HEK293 (cell line): ENCODE measurements around the gene TAS2R40.

Experiments used
- ZNF140 ChIP-seq: fragments of 450-650 bp; formaldehyde crosslinking; IDR thresholded peaks from 2 replicates; pipeline ENCODE4 v1.5.1; 2016; ENCODE audit warnings: missing biosample characterization, missing genetic modification characterization
- ZNF23 ChIP-seq: fragments of 450-650 bp; formaldehyde crosslinking; IDR thresholded peaks from 2 replicates; pipeline ENCODE4 v1.5.1; 2016; ENCODE audit warnings: missing biosample characterization, missing genetic modification characterization, borderline replicate concordance
- ZNF341 ChIP-seq: fragments of 450-650 bp; formaldehyde crosslinking; IDR thresholded peaks from 2 replicates; pipeline ENCODE4; 2016; ENCODE audit warnings: low read depth, missing biosample characterization, missing genetic modification characterization
- ZNF571 ChIP-seq: fragments of 450-650 bp; formaldehyde crosslinking; IDR thresholded peaks from 2 replicates; pipeline ENCODE4 v1.5.0; 2017; ENCODE audit warnings: missing biosample characterization, missing genetic modification characterization
- ZSCAN5A ChIP-seq: fragments of 450-650 bp; formaldehyde crosslinking; IDR thresholded peaks from 2 replicates; pipeline ENCODE4 v1.5.1; 2016; ENCODE audit warnings: missing biosample characterization, missing genetic modification characterization
- TF ChIP-seq, protein P1 (sequence below): fragments of 450-650 bp; formaldehyde crosslinking; IDR thresholded peaks from 2 replicates; pipeline ENCODE4 v1.5.1; 2016; ENCODE audit warnings: missing biosample characterization, missing genetic modification characterization, low read depth
- TF ChIP-seq, protein P2 (sequence below): fragments of 450-650 bp; formaldehyde crosslinking; IDR thresholded peaks from 2 replicates; pipeline ENCODE4 v1.5.1; 2016; ENCODE audit warnings: missing biosample characterization, missing genetic modification characterization

DNA sequence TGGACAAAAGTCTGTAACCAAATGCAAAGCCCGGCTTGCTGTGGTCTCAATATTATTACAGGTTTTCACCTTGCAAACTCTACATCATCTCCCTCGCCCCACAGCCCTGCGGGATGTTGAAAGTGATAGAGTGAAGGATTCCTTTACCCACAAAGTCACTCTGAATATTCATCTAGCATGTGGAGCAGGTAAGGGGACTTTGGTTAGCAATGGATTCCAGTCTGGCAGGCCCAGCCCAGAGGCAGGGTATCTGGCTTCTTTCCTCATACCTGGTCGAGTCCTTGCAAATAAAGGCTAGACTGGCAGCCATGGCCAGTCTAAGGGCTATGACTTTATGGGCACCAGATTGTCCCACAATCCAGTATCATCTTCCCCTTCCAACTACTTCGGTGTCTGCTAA, 3.2 kb downstream of the TAS2R40 start:
- TF ChIP-seq ZNF140 (no peak), ZNF341 (tag by site-specific recombination) (no peak), ZNF571 (no peak), ZSCAN5A (tag by site-specific recombination) (no peak), ZNF23 (tag by site-specific recombination) (no peak)
- TF ChIP-seq, protein P1, sequence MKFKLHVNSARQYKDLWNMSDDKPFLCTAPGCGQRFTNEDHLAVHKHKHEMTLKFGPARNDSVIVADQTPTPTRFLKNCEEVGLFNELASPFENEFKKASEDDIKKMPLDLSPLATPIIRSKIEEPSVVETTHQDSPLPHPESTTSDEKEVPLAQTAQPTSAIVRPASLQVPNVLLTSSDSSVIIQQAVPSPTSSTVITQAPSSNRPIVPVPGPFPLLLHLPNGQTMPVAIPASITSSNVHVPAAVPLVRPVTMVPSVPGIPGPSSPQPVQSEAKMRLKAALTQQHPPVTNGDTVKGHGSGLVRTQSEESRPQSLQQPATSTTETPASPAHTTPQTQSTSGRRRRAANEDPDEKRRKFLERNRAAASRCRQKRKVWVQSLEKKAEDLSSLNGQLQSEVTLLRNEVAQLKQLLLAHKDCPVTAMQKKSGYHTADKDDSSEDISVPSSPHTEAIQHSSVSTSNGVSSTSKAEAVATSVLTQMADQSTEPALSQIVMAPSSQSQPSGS (tag by site-specific recombination), result no peak
- TF ChIP-seq, protein P2, sequence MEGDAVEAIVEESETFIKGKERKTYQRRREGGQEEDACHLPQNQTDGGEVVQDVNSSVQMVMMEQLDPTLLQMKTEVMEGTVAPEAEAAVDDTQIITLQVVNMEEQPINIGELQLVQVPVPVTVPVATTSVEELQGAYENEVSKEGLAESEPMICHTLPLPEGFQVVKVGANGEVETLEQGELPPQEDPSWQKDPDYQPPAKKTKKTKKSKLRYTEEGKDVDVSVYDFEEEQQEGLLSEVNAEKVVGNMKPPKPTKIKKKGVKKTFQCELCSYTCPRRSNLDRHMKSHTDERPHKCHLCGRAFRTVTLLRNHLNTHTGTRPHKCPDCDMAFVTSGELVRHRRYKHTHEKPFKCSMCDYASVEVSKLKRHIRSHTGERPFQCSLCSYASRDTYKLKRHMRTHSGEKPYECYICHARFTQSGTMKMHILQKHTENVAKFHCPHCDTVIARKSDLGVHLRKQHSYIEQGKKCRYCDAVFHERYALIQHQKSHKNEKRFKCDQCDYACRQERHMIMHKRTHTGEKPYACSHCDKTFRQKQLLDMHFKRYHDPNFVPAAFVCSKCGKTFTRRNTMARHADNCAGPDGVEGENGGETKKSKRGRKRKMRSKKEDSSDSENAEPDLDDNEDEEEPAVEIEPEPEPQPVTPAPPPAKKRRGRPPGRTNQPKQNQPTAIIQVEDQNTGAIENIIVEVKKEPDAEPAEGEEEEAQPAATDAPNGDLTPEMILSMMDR, result no peak
